Neutrophil (primary cell): ENCODE results near the gene SDCCAG8.

Experiments
- H3K27ac ChIP-seq: fragments of 200-600 bp; sonication (generic); 2 replicates; pipeline ENCODE4 v1.5.1; 2016; ENCODE audit warnings: mild to moderate bottlenecking, moderate library complexity
- H3K27me3 ChIP-seq: fragments of 200-600 bp; sonication (generic); 2 replicates; pipeline ENCODE4 v1.6.0; 2016; ENCODE audit warnings: mild to moderate bottlenecking
- H3K36me3 ChIP-seq: fragments of 200-600 bp; sonication (generic); 2 replicates; pipeline ENCODE4 v1.5.1; 2017
- H3K4me1 ChIP-seq, 2 experiments: fragments of 200-600 bp in 1 of 2; sonication (generic) in 1 of 2; 1 replicate in 1 of 2; 2 replicates in 1 of 2; pipeline versions ENCODE4 v1.5.1 to v1.6.1; 2013 to 2016; ENCODE audit warnings: low read depth in 1 of 2, low read length in 1 of 2, mild to moderate bottlenecking in 1 of 2, moderate library complexity in 1 of 2; ENCODE audit not compliant: control insufficient read depth in 1 of 2, insufficient read depth in 1 of 2
- H3K4me3 ChIP-seq, 2 experiments: fragments of 200-600 bp in 1 of 2; sonication (generic) in 1 of 2; 1 replicate in 1 of 2; 2 replicates in 1 of 2; pipeline ENCODE4 v1.5.1; 2013 to 2016; ENCODE audit warnings: low read depth in 1 of 2, low read length in 1 of 2, mild to moderate bottlenecking in 1 of 2, moderate library complexity in 1 of 2
- H3K9me3 ChIP-seq: fragments of 200-600 bp; sonication (generic); 2 replicates; pipeline ENCODE4 v1.5.1; 2016
- CTCF ChIP-seq: fragments of 200-600 bp; sonication (generic); IDR thresholded peaks from 2 replicates; pipeline ENCODE4 v1.5.1; 2016; ENCODE audit warnings: antibody characterized with exemption

Gene SDCCAG8

GRCh38 chr1:243260221-243260880, 4.5 kb downstream of the SDCCAG8 start:
- H3K9me3 ChIP-seq = no peaks in the 10 kb centered on the region
- no peak overlapping the region for H3K4me3 ChIP-seq
- H3K4me1 ChIP-seq = peaks cover 46 to 49% of the 10 kb centered on the region in 2 experiments
- no peaks in the 10 kb centered on the region for H3K36me3 ChIP-seq
- H3K27me3 ChIP-seq = no peaks in the 10 kb centered on the region
- H3K27ac ChIP-seq = peak overlapping the region; percentile 74
- TF ChIP-seq CTCF = no peak

GRCh38 chr1:243261390-243261789, 5.5 kb downstream of the SDCCAG8 start:
- H3K9me3 ChIP-seq = no peaks in the 10 kb centered on the region
- H3K27ac ChIP-seq = peak overlapping the region; percentile 74
- H3K36me3 ChIP-seq = no peaks in the 10 kb centered on the region
- H3K4me3 ChIP-seq = no peak overlapping the region
- H3K27me3 ChIP-seq = no peaks in the 10 kb centered on the region
- no peak for TF ChIP-seq CTCF
- peaks cover 53 to 55% of the 10 kb centered on the region in 2 experiments for H3K4me1 ChIP-seq

GRCh38 chr1:243264717-243265116, 8.9 kb downstream of the SDCCAG8 start:
- Histone ChIP-seq H3K4me3 (peak overlapping the region; percentile 4 to 36), H3K27me3 (no peaks in the 10 kb centered on the region), H3K9me3 (no peaks in the 10 kb centered on the region), H3K4me1 (peaks cover 76 to 78% of the 10 kb centered on the region in 2 experiments), H3K36me3 (no peaks in the 10 kb centered on the region), H3K27ac (peak overlapping the region; percentile 84)
- no peak for TF ChIP-seq CTCF

GRCh38 chr1:243266231-243266630, 10.4 kb downstream of the SDCCAG8 start:
- Histone ChIP-seq H3K27me3 (no peaks in the 10 kb centered on the region), H3K27ac (peak overlapping the region; percentile 94), H3K4me1 (peaks cover 74 to 75% of the 10 kb centered on the region in 2 experiments), H3K4me3 (no peak overlapping the region), H3K36me3 (no peaks in the 10 kb centered on the region), H3K9me3 (no peaks in the 10 kb centered on the region)
- TF ChIP-seq CTCF = no peak

- Histone ChIP-seq H3K27ac (peak overlapping the region; percentile 94), H3K4me3 (peak overlapping the region; percentile 56), H3K9me3 (no peaks in the 10 kb centered on the region), H3K36me3 (no peaks in the 10 kb centered on the region), H3K4me1 (peaks cover 73% of the 10 kb centered on the region in 2 experiments), H3K27me3 (no peaks in the 10 kb centered on the region)
- no peak for TF ChIP-seq CTCF
These were observed 11.6 kb downstream of the SDCCAG8 start for GRCh38 chr1:243267471-243267880.
